Cardiac fibroblast (primary cell): ENCODE measurements around the gene PPARA.
"Not testable (repeated sequence)": the region's sequence is repeated elsewhere in the genome, so short reads cannot be mapped to it uniquely, and the experiment has no call there.

Experiments used
- DNase-seq, 2 donors: peaks; one replicate each; pipeline versions ENCODE4 v3.0.0 to v3.0.0-alpha.2; 2010; ENCODE audit warnings: low read depth in 2 of 2
- H3K4me3 ChIP-seq, 2 donors: replicated peaks in 1 of 2; 1 replicate in 1 of 2; 2 replicates in 1 of 2; pipeline ENCODE4 v1.5.1; 2011; ENCODE audit warnings: low read depth in 2 of 2, low read length in 2 of 2, mild to moderate bottlenecking in 2 of 2, moderate library complexity in 1 of 2
- TF ChIP-seq, protein P1 (sequence below): IDR thresholded peaks from one replicate; pipeline ENCODE4 v1.5.1; 2011; ENCODE audit warnings: low read depth, mild to moderate bottlenecking, low read length, inconsistent platforms

The PPARA gene

DNA sequence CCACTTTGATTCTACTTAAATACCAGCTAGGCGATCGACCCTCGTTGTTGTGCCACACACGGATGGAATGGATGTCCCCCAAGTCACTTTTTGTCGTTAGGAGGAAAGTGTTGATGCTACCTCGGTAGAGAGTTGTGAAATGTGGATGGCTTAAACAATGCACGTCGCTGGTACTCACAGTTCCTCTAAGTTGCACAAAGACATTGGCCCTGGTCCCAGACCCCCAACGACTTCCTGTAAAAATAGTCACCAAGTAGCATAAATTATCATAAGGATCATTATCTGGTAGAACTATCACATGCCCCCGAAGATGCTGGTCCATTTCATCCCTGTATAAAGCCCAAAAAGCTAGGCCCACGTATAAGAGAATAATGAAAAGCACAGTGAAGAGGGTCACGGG is 109.0 kb downstream of the PPARA start:
- no peak overlapping the region for H3K4me3 ChIP-seq
- DNase-seq: no peak
- TF ChIP-seq, protein P1, sequence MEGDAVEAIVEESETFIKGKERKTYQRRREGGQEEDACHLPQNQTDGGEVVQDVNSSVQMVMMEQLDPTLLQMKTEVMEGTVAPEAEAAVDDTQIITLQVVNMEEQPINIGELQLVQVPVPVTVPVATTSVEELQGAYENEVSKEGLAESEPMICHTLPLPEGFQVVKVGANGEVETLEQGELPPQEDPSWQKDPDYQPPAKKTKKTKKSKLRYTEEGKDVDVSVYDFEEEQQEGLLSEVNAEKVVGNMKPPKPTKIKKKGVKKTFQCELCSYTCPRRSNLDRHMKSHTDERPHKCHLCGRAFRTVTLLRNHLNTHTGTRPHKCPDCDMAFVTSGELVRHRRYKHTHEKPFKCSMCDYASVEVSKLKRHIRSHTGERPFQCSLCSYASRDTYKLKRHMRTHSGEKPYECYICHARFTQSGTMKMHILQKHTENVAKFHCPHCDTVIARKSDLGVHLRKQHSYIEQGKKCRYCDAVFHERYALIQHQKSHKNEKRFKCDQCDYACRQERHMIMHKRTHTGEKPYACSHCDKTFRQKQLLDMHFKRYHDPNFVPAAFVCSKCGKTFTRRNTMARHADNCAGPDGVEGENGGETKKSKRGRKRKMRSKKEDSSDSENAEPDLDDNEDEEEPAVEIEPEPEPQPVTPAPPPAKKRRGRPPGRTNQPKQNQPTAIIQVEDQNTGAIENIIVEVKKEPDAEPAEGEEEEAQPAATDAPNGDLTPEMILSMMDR: no peak

DNA sequence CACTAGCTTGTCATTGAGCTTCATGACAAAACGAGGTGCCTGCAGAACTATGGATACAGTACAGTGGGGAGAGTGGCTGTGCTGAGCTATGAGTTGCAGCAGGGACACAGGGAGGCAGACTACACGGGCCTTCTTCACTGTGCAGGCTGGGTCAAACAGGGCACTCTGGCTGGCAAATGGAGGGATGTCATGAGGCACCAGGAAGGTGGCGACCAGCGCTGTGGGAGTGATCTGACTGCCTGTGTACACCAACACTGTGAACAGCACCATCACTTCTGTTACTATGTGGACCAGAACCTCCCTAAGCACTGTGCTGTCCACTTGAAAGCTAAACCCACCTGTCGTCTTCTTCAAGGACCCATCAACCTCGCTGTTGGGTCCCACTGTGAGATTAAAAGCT is 109.7 kb downstream of the PPARA start:
- TF ChIP-seq, protein P1: no peak
- H3K4me3 ChIP-seq: no peak overlapping the region
- no peak for DNase-seq

DNA sequence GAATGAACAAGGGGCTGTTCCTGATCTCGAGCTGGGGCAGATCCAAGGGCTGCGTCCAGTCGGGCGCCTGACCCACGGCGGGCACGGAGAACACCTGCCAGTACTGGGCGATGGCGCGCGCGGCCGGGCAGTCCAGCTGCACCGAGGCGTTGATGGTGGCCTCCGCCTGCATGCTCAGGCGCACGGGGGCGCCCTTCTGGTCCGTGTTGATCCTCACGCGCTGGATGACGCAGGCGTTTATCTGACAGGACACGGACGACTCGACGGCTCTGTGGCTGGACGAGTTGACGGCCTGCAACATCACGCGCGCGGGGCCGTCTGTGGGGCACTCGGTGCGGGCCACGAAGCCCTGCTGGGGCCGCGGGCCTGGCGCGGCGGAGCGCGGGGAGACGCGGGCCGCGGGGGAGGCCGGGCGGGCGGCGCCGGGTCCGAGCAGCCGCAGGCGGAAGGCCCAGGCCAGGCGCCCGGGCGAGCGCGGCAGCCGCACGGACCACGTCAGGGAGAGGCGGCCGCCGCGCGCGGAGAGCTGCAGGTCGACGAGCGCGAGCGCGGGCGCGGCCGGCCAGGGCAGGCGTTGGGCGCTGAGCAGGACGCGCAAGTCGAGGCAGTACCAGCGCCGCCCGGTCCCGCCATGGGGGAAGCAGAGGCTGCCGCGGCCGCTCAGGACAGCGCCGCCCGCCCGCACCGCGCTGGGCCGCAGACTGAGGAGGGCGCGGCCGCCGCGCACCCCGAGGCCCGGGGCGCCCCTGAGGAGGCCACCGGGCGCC is 112.3 kb downstream of the PPARA start:
- no peak overlapping the region for H3K4me3 ChIP-seq
- TF ChIP-seq, protein P1: no peak
- DNase-seq: peak; percentile 49 to 54

DNA sequence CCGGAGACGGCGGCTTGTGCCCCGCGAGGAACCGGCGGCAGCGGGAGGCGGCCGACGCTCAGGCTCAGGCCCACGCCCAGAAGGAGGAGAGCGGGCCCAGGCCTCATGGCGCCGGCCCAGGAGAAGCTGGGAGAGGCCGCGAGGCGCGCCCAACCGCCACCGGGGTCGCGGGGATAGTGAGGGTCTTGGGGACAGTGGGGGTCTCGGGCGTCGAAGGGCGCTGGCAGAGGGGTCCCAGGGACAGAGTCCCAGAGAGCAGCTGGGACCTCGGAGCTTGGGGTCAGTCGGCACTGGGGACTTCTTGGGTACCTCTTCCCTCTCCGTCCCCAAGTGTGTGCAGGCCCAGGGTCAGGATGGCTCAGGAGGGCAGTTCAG is 112.9 kb downstream of the PPARA start, which contains the start of gene PKDREJ:
TSS of gene PKDREJ (minus strand) at position 128 of the 375 bp plus-strand sequence. CDS start at position 107, 21 bp downstream.
- TF ChIP-seq, protein P1: no peak
- H3K4me3 ChIP-seq: no peak within 1 kb of the TSS
- DNase-seq: no peak

DNA sequence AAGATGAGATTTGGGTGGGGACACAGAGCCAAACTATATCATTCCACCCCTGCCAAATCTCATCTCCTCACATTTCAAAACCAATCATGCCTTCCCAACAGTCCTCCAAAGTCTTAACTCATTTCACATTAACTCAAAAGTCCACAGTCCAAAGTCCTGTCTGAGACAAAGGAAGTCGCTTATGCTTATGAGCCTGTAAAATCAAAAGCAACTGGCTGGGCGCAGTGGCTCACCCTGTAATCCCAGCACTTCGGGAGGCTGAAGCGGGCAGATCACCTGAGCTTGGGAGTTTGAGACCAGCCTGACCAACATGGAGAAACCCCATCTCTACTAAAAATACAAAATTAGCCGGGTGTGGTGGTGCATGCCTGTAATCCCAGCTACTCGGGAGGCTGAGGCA is 114.2 kb downstream of the PPARA start:
- not testable (repeated sequence) for H3K4me3 ChIP-seq, DNase-seq

DNA sequence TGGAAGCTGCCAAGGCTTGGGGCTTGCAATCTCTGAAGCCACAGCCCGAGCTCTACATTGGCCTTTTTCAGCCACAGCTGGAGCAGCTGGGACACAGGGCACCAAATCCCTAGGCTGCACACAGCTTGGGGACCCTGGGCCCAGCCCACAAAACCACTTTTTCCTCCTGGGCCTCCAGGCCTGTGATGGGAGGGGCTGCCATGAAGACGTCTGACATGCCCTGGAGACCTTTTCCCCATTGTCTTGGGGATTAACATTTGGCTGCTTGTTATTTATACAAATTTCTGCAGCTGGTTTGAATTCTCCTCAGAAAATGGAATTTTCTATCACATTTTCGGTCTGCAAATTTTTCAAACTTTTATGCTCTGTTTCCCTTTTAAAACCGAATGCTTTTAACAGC is 115.3 kb downstream of the PPARA start:
- DNase-seq, H3K4me3 ChIP-seq: not testable (repeated sequence)

DNA sequence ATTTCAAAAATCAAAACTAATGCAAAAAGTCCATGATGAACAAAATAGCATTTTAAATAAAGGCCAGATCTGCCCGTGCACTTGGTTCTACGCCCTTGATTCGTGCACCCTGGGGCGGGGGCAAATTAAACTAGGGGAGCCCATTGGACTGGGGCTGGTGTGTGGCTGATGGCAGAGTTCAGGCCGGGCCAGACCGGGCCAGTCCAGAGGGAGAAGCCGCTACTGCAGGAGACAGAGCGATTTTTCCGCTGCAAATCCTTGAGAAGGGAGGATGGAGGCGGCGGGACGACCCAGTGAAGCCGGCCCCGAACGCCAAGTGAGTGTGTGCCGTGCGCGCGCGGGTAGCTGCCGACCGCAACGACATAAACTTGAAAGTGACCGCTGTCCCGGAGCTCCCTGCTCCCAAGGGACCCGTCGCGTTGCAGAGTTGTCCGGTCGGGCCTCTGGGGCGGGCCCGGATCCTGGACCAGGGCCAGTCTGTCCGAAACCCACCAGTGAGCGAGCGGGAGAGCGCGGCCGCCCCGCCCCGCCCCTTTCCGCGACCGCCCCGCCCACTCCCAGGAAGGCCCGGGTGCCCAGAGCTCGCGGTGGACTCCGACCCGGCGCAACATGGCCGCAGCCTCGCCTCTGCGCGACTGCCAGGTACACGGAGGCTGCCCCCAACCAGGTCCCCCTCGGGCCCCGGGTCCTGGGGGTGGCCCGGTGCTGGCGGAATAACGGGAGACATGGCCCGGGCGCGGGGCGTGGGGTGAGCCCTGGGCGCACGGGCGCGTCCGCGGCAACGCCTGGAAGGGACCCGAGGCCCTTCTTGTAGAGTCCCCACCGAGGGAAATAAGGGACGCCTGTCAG is 117.3 kb downstream of the PPARA start, which contains the start of gene TTC38:
TSS of gene TTC38 (plus strand) at position 578 of the 849 bp plus-strand sequence. CDS start at position 610, 32 bp downstream.
- TF ChIP-seq, protein P1: no peak
- peak; percentile 80 to 88 for DNase-seq
- peak within 1 kb of the TSS; percentile 75 to 76 for H3K4me3 ChIP-seq
